K562 (cell line): ENCODE results near the gene MDC1. TPM values are rescaled to one million over a fixed set of nuclear protein-coding genes. Genes with fewer than 3 reads are reported as not detected.

Experiments used
- CBFA2T2 ChIP-seq: fragments of 450-650 bp; conservative IDR thresholded peaks from 2 replicates; pipeline ENCODE4 v1.6.1; 2017; ENCODE audit warnings: mild to moderate bottlenecking
- FOXJ2 ChIP-seq: fragments of 200-800 bp; sonication (Bioruptor generic); IDR thresholded peaks from 2 replicates; pipeline ENCODE4 v1.6.1; 2016; ENCODE audit warnings: missing genetic modification characterization, missing compliant biosample characterization
- HLTF ChIP-seq: fragments of 450-650 bp; IDR thresholded peaks from 2 replicates; pipeline ENCODE4 v1.6.1; 2016
- MGA ChIP-seq: fragments of 450-650 bp; IDR thresholded peaks from 2 replicates; pipeline ENCODE4 v1.6.1; 2016; ENCODE audit warnings: mild to moderate bottlenecking, moderate library complexity
- MXI1 ChIP-seq: IDR thresholded peaks from 2 replicates; pipeline ENCODE4 v1.6.1; 2011; ENCODE audit warnings: low read depth, mild to moderate bottlenecking, improper control_type of control experiment, low read length
- POLR2AphosphoS2 ChIP-seq: IDR thresholded peaks from 2 replicates; pipeline ENCODE4 v1.6.1; 2012; ENCODE audit warnings: low read length, improper control_type of control experiment
- ZNF445 ChIP-seq: fragments of 250-450 bp; sonication (Bioruptor Pico); IDR thresholded peaks from 2 replicates; pipeline ENCODE4 v1.4.0; 2020; ENCODE audit warnings: low read depth, mild to moderate bottlenecking, moderate library complexity
- polyA plus RNA-seq, 8 experiments: library from polyadenylated mRNA; depleted of rRNA in 4 of 8; stranded (reverse) in 5 of 8; unstranded in 3 of 8; fragments of >200 nt; fragmentation: Nextera tagmentation in 2 of 8; fragmentation: Illumina TruSeq in 1 of 8; extraction: Ambion mirVana in 2 of 8; extraction: Trizol in 1 of 8; gene quantifications; 2 replicates each; pipeline versions ENCODE4 v1.2.1 to v1.2.3, GENCODE V29; 2011 to 2014; ENCODE audit warnings: inconsistent platforms in 1 of 8, missing spikeins in 1 of 8
- total RNA-seq, 7 experiments: library from RNA; depleted of rRNA in 6 of 7; stranded (reverse); fragments of >200 nt in 6 of 7; fragmentation: Illumina TruSeq in 2 of 7; extraction: Trizol in 2 of 7; gene quantifications; 2 replicates each; pipeline versions ENCODE4 v1.2.1 to v1.2.3, GENCODE V29; 2011 to 2021; ENCODE audit warnings: low replicate concordance in 1 of 7
- TF ChIP-seq, protein P1 (sequence below): fragments of 250-450 bp; sonication (Bioruptor Pico); IDR thresholded peaks from 2 replicates; pipeline ENCODE4 v1.8.0; 2022; ENCODE audit warnings: moderate library complexity, mild to moderate bottlenecking, inconsistent platforms
- TF ChIP-seq, protein P2 (sequence below): fragments of 250-450 bp; sonication (Bioruptor Pico); IDR thresholded peaks from 2 replicates; pipeline ENCODE4 v1.5.0; 2021
- TF ChIP-seq, protein P3 (sequence below): fragments of 250-450 bp; sonication (Bioruptor Pico); IDR thresholded peaks from 2 replicates; pipeline ENCODE4 v1.8.0; 2021; ENCODE audit warnings: moderate library complexity, mild to moderate bottlenecking, inconsistent platforms

Gene MDC1
- total and polyA plus RNA-seq, 9 of the 15 experiments (the other 6 are each of a cell fraction or from before 2014, with no cell fraction given), result 8.2 to 114 (median 20.0) TPM

GRCh38 chr6:30672445-30673253 lies 44.4 kb downstream of the MDC1 start, which contains the start of gene DHX16 (continued):
- TF ChIP-seq, protein P1, sequence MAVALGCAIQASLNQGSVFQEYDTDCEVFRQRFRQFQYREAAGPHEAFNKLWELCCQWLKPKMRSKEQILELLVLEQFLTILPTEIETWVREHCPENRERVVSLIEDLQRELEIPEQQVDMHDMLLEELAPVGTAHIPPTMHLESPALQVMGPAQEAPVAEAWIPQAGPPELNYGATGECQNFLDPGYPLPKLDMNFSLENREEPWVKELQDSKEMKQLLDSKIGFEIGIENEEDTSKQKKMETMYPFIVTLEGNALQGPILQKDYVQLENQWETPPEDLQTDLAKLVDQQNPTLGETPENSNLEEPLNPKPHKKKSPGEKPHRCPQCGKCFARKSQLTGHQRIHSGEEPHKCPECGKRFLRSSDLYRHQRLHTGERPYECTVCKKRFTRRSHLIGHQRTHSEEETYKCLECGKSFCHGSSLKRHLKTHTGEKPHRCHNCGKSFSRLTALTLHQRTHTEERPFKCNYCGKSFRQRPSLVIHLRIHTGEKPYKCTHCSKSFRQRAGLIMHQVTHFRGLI (CRISPR knock-in tag), result no peak
- TF ChIP-seq FOXJ2 (tag), result no peak
- TF ChIP-seq ZNF445 (CRISPR knock-in tag), result no peak
- no peak for TF ChIP-seq HLTF
- no peak for TF ChIP-seq MGA
- peak; percentile 69 for TF ChIP-seq MXI1
- TF ChIP-seq CBFA2T2, result no peak
- TF ChIP-seq, protein P2, sequence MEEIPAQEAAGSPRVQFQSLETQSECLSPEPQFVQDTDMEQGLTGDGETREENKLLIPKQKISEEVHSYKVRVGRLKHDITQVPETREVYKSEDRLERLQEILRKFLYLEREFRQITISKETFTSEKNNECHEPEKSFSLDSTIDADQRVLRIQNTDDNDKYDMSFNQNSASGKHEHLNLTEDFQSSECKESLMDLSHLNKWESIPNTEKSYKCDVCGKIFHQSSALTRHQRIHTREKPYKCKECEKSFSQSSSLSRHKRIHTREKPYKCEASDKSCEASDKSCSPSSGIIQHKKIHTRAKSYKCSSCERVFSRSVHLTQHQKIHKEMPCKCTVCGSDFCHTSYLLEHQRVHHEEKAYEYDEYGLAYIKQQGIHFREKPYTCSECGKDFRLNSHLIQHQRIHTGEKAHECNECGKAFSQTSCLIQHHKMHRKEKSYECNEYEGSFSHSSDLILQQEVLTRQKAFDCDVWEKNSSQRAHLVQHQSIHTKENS, result no peak
- TF ChIP-seq, protein P3, sequence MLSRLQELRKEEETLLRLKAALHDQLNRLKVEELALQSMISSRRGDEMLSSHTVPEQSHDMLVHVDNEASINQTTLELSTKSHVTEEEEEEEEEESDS (CRISPR knock-in tag), result no peak
- TF ChIP-seq POLR2AphosphoS2, result no peak
